Kidney (tissue), 14 donors: ENCODE results near the gene ITIH1. TPM values are rescaled to one million over a fixed set of nuclear protein-coding genes. Genes with fewer than 3 reads are reported as not detected.

Source experiments
- DNase-seq, 5 donors: peaks; one replicate each; pipeline ENCODE4 v3.0.0-alpha.2; 2013 to 2020
- FAIRE-seq: peaks from 2 replicates; lab custom pipeline; 2012; peaks lifted over from hg19 to GRCh38; lab: Jason Lieb, UNC
- H3K27ac ChIP-seq, 2 donors: one replicate each; pipeline ENCODE4 v1.7.0; 2013; ENCODE audit warnings: low read depth in 2 of 2, low read length in 2 of 2, inconsistent platforms in 1 of 2
- H3K27me3 ChIP-seq: one replicate; pipeline ENCODE4 v1.7.1; 2013; ENCODE audit warnings: low read length, inconsistent platforms; ENCODE audit not compliant: control insufficient read depth, insufficient read depth
- H3K36me3 ChIP-seq, 3 donors: one replicate each; pipeline versions ENCODE4 v1.7.0 to v1.7.1; 2013; ENCODE audit warnings: low read length in 3 of 3, control low read depth in 1 of 3, inconsistent platforms in 1 of 3; ENCODE audit not compliant: insufficient read depth in 3 of 3, control insufficient read depth in 2 of 3
- H3K4me1 ChIP-seq, 3 donors: one replicate each; pipeline versions ENCODE4 v1.7.0 to v1.7.1; 2013; ENCODE audit warnings: low read length in 3 of 3, inconsistent platforms in 1 of 3, low read depth in 1 of 3; ENCODE audit not compliant: control insufficient read depth in 2 of 3, insufficient read depth in 2 of 3
- H3K4me3 ChIP-seq, 3 donors: one replicate each; pipeline versions ENCODE4 v1.7.0 to v1.8.1; 2013; ENCODE audit warnings: low read length in 3 of 3, control low read depth in 1 of 3, inconsistent platforms in 1 of 3
- H3K9ac ChIP-seq, 3 donors: one replicate each; pipeline versions ENCODE4 v1.7.0 to v1.7.1; 2013; ENCODE audit warnings: low read length in 3 of 3, control low read depth in 1 of 3, inconsistent platforms in 1 of 3
- H3K9me3 ChIP-seq, 3 donors: one replicate each; pipeline versions ENCODE4 v1.7.0 to v1.7.1; 2013; ENCODE audit warnings: low read length in 3 of 3, control low read depth in 1 of 3, inconsistent platforms in 1 of 3; ENCODE audit not compliant: control insufficient read depth in 2 of 3, insufficient read depth in 1 of 3
- CTCF ChIP-seq: IDR thresholded peaks from 3 replicates; pipeline ENCODE4 v1.5.1; 2012; ENCODE audit warnings: mild to moderate bottlenecking, moderate library complexity, borderline replicate concordance; ENCODE audit not compliant: insufficient read depth; ENCODE audit errors: extremely low read depth
- intact Hi-C: fragments of 100-400 bp; cut with DNase I; formaldehyde crosslinking; loops from one replicate; pipeline ENCODE4 v1.11.1; 2022
- polyA plus RNA-seq: library from polyadenylated mRNA; stranded (reverse); fragments of 350-450 nt; fragmentation: Illumina TruSeq; extraction: RNeasy Lipid Tissue Mini Kit (QIAGEN cat#74804); gene quantifications from one replicate; pipeline ENCODE4 v1.2.3, GENCODE V29; 2014; ENCODE audit warnings: low read depth, low replicate concordance; ENCODE audit not compliant: insufficient read depth
- total RNA-seq: library from RNA; stranded (reverse); fragmentation: NEBNext Ultra II Directional; extraction: Animal tissue kit (Norgen Biotek cat#: 25700); gene quantifications from one replicate; pipeline ENCODE4 v1.2.1, GENCODE V29; 2021
- donor health status: control.
- donor health status: control.
- donor health status: control.
- donor health status: control.
- donor health status: control.
- donor health status: DM: yes; HTN: yes; CAD: no.
- donor health status: Normal renal cell carcinoma (clear cell type).

The ITIH1 gene
- total and polyA plus RNA-seq, 2 donors from 2014 or later, result 0.22 TPM; not detected in 1

GRCh38 chr3:52731590-52731989 is 45.8 kb upstream of the ITIH1 start:
- TF ChIP-seq CTCF, result no peak
- Histone ChIP-seq H3K4me1 (no peaks in the 10 kb centered on the region), H3K4me3 (no peak overlapping the region), H3K9ac (no peak overlapping the region), H3K36me3 (peaks cover 6 to 26% (median 11%) of the 10 kb centered on the region in 3 donors), H3K9me3 (no peaks in the 10 kb centered on the region), H3K27ac (no peak overlapping the region), H3K27me3 (no peaks in the 10 kb centered on the region)
- intact Hi-C loops, result no loop called here
- no peak for DNase-seq
- FAIRE-seq, result no peak

GRCh38 chr3:52733256-52733891 is 44.0 kb upstream of the ITIH1 start:
- Histone ChIP-seq H3K36me3 (peaks cover 8 to 23% (median 11%) of the 10 kb centered on the region in 3 donors), H3K4me3 (no peak overlapping the region), H3K9ac (no peak overlapping the region), H3K27me3 (no peaks in the 10 kb centered on the region), H3K27ac (no peak overlapping the region), H3K9me3 (no peaks in the 10 kb centered on the region), H3K4me1 (no peaks in the 10 kb centered on the region)
- FAIRE-seq (no peak), DNase-seq (no peak)
- intact Hi-C loops, result no loop called here
- TF ChIP-seq CTCF, result no peak

- no peak for DNase-seq
- H3K4me3 ChIP-seq, result no peak overlapping the region
- no peak for FAIRE-seq
- TF ChIP-seq CTCF, result no peak
- H3K9me3 ChIP-seq, result no peaks in the 10 kb centered on the region
- no peak overlapping the region for H3K9ac ChIP-seq
- H3K4me1 ChIP-seq, result peaks cover 0 to 5% (median 0%) of the 10 kb centered on the region in 3 donors
- intact Hi-C loops, result no loop called here
- peak overlapping the region in 1 of 2 donors; percentile 57 for H3K27ac ChIP-seq
- H3K36me3 ChIP-seq, result peaks cover 9 to 16% (median 12%) of the 10 kb centered on the region in 3 donors
- no peaks in the 10 kb centered on the region for H3K27me3 ChIP-seq
These were observed 37.7 kb upstream of the ITIH1 start for GRCh38 chr3:52739730-52740129.
